HL-60 (cell line): ENCODE results near the gene ZNF44.

Source experiments
- DNase-seq, 2 experiments: peaks; one replicate each; pipeline ENCODE4 v3.0.0-alpha.2; 2010 to 2020; ENCODE audit warnings: low read depth in 1 of 2, low spot score in 1 of 2
- H3K27ac ChIP-seq: fragments of 250-450 bp; sonication (Bioruptor Pico); replicated peaks from 2 replicates; pipeline ENCODE4 v1.5.1; 2020; ENCODE audit warnings: mild to moderate bottlenecking, moderate library complexity
- H3K27me3 ChIP-seq: fragments of 250-450 bp; sonication (Bioruptor Pico); 2 replicates; pipeline ENCODE4 v1.5.1; 2021; ENCODE audit warnings: mild to moderate bottlenecking, moderate library complexity; ENCODE audit not compliant: insufficient read depth, poor library complexity, severe bottlenecking
- H3K4me3 ChIP-seq: replicated peaks from 2 replicates; pipeline ENCODE4 v1.5.1; 2011; ENCODE audit warnings: mild to moderate bottlenecking, control low read depth, low read length; ENCODE audit not compliant: insufficient read depth
- CTCF ChIP-seq: IDR thresholded peaks from one replicate; pipeline ENCODE4 v1.5.1; 2011; ENCODE audit warnings: low read length, control low read depth, inconsistent platforms; ENCODE audit not compliant: insufficient read depth
- GABPA ChIP-seq: IDR thresholded peaks from 2 replicates; pipeline ENCODE4 v1.6.1; 2012; ENCODE audit warnings: low read depth
- POLR2AphosphoS5 ChIP-seq: IDR thresholded peaks from 2 replicates; pipeline ENCODE4 v1.6.1; 2012; ENCODE audit warnings: low read depth
- REST ChIP-seq: IDR thresholded peaks from 2 replicates; pipeline ENCODE4 v1.6.1; 2012; ENCODE audit warnings: low read depth; ENCODE audit not compliant: insufficient replicate concordance
- SPI1 ChIP-seq: IDR thresholded peaks from 2 replicates; pipeline ENCODE4 v1.6.1; 2012; ENCODE audit warnings: low read depth, mild to moderate bottlenecking, borderline replicate concordance

Gene ZNF44

GRCh38 chr19:12272386-12272785, 22.3 kb downstream of the ZNF44 start:
- DNase-seq: no peak
- no peak overlapping the region for H3K27ac ChIP-seq
- no peak overlapping the region for H3K4me3 ChIP-seq
- TF ChIP-seq POLR2AphosphoS5 (no peak), SPI1 (no peak), GABPA (no peak), CTCF (no peak), REST (no peak)
- H3K27me3 ChIP-seq: no peaks in the 10 kb centered on the region

GRCh38 chr19:12270854-12271253, 23.8 kb downstream of the ZNF44 start:
- Histone ChIP-seq H3K27ac (no peak overlapping the region), H3K27me3 (no peaks in the 10 kb centered on the region), H3K4me3 (no peak overlapping the region)
- no peak for DNase-seq
- TF ChIP-seq SPI1 (no peak), GABPA (no peak), POLR2AphosphoS5 (no peak), CTCF (no peak), REST (no peak)

GRCh38 chr19:12265921-12266704, 28.6 kb downstream of the ZNF44 start:
- TF ChIP-seq SPI1 (no peak), POLR2AphosphoS5 (no peak), CTCF (no peak), GABPA (no peak), REST (no peak)
- no peaks in the 10 kb centered on the region for H3K27me3 ChIP-seq
- H3K4me3 ChIP-seq: no peak overlapping the region
- DNase-seq: no peak
- H3K27ac ChIP-seq: no peak overlapping the region
